Head of caudate nucleus (tissue), 42 donors: ENCODE results near the gene TAF1L.
"Not testable (repeated sequence)": the region's sequence is repeated elsewhere in the genome, so short reads cannot be mapped to it uniquely, and the experiment has no call there.

Experiments used
- DNase-seq, 42 donors: peaks; one replicate each; pipeline versions ENCODE4 v3.0.0 to v3.0.0-alpha.2; 2020 to 2021; ENCODE audit warnings: mixed read lengths in 7 of 42
- intact Hi-C: fragments of 100-400 bp; cut with DNase I; formaldehyde crosslinking; loops from one replicate; pipeline ENCODE4 v1.15.0; 2022

TAF1L gene, protein sequence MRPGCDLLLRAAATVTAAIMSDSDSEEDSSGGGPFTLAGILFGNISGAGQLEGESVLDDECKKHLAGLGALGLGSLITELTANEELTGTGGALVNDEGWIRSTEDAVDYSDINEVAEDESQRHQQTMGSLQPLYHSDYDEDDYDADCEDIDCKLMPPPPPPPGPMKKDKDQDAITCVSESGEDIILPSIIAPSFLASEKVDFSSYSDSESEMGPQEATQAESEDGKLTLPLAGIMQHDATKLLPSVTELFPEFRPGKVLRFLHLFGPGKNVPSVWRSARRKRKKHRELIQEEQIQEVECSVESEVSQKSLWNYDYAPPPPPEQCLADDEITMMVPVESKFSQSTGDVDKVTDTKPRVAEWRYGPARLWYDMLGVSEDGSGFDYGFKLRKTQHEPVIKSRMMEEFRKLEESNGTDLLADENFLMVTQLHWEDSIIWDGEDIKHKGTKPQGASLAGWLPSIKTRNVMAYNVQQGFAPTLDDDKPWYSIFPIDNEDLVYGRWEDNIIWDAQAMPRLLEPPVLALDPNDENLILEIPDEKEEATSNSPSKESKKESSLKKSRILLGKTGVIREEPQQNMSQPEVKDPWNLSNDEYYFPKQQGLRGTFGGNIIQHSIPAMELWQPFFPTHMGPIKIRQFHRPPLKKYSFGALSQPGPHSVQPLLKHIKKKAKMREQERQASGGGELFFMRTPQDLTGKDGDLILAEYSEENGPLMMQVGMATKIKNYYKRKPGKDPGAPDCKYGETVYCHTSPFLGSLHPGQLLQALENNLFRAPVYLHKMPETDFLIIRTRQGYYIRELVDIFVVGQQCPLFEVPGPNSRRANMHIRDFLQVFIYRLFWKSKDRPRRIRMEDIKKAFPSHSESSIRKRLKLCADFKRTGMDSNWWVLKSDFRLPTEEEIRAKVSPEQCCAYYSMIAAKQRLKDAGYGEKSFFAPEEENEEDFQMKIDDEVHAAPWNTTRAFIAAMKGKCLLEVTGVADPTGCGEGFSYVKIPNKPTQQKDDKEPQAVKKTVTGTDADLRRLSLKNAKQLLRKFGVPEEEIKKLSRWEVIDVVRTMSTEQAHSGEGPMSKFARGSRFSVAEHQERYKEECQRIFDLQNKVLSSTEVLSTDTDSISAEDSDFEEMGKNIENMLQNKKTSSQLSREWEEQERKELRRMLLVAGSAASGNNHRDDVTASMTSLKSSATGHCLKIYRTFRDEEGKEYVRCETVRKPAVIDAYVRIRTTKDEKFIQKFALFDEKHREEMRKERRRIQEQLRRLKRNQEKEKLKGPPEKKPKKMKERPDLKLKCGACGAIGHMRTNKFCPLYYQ (N-terminal part only)

DNA sequence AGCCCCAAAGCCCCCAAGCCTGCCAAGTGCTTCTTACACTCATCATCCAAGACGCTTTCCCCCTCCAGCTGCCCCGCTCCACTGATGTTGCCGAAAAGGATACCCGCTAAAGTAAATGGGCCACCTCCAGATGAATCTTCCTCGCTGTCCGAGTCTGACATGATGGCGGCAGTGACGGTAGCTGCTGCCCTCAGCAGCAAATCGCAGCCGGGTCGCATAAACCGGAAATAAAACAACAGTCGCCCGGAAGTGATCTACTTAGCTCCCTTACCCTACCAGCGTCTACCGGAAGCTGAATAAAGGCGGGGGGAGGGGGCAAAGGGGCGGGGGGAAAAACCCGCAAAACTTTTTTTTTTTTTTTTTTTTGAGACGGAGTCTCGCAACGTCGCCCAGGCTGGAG lies at the start of gene TAF1L:
Gene TAF1L (minus strand): TSS at position 308 of the 400 bp plus-strand sequence. CDS start 90 bp downstream, at position 218.
- DNase-seq: no peak
- intact Hi-C loops: no loop called here

DNA sequence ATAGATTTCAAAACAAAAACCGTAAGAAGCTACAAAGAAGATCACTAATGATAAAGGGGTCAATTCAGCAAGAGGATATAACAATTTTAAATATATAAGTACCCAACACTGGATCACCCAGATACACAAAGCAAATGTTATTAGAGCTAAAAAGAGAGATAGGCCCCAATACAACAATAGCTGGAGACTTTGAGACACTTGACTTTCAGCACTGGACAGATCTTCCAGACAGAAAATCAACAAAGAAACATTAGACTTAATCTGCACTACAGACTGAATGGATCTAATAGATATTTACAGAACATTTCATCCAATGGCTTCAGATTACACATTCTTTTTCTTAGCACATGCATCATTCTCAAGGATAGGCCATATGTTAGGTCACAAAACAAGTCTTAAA lies 46.3 kb upstream of the TAF1L start:
- DNase-seq: no peak
- intact Hi-C loops: no loop called here

DNA sequence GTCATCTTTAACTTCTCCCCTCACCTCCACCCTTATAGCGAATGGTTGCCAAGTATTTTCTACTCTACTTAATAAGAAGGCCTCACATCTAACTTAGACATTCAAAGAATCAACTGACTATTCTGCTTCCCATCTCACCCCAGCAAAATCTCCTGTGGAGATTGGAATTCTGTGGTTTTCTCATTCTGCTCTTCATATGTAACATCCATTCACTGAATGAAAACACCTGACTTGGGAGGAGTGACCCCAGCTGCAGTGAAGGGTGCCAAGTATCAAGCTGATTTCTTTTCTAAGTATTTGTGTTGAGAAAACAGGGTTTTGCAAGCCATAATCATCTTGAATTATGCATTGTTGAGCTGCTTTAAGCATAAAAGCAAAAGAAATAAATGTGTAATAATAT lies 42.5 kb upstream of the TAF1L start:
- intact Hi-C loops: no loop called here
- DNase-seq: no peak

DNA sequence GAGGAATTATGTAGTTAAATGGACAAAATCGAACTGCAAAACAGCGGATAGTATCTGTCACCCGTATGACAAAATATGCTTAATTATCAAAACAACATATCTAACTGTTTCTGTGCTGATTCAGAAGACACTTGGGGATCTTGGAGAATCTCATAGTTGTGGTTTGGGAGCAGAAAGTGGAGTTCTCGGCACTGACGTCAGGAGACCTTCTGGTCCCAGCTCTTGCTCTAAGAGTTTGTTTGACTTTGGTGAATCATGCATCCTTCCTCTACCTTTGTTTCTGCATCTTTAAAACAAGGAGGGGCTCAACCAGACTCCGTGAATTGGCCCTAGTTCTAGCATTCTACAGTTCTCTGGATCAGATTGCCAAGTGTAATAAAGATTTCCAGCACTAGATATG lies 37.0 kb upstream of the TAF1L start:
- no peak for DNase-seq

DNA sequence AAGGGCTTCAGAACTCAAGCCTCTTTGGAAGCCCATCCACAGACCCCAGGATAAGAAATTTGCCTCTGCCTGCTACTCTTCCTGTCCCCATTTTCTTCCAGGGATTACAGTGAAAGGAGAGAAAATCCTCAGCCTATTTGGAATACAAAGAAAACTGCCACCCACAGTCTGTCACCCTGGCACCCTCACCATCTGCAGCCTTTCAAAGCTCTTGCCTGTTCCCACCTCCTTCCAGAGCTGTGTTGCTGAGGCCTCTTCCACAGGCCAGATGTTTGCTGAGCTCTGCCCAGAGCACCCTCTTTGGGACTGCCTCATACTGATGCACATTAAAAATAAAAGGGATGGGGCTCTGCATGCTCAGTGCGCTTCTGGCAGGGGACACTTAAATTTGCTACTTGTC lies 35.9 kb upstream of the TAF1L start:
- intact Hi-C loops: no loop called here
- DNase-seq: peak in 21 of 42 donors; percentile 3 to 69 (median 23)

More for the DNA sequence above, 37.0 kb upstream of the TAF1L start:
- intact Hi-C loops: no loop called here

DNA sequence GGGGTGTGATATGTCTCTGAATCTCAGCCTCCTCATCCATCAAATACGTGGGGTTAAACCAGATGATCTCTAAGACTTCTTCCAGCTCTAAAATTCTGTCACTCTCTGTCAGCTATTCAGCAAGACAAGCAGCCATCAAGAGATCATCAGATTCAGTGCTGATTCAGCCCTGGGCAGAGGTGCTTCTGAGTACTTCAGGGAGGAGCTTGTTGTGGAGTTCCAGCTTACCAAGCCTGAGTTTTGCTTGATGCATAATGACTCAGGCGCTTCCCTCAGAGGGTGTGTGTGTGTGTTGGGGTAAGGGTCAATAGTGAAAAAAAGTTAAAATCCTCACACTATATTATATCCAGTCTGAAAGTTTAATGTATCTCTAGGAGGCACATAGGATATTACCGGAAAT lies 29.6 kb upstream of the TAF1L start:
- DNase-seq: peak in 6 of 42 donors; percentile 12 to 62 (median 40)
- intact Hi-C loops: no loop called here

DNA sequence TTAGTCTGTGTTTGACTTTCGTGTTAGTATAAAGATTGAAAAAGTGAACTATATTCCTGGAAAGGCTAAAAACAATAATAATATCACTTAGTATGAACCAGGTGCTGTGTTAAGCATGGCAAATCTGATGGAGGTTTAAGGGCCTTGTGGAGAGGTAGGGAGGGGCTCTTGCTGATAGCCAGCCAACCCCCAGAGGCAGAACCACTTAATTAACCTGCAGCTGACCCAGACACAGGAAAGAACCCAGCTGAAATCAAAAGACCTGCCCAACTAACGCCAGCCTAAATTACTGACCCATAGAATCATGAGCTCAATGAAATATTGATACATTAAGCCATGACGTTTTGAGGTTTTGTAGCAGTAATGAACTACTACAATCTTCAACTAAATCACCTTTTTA lies 28.3 kb upstream of the TAF1L start:
- intact Hi-C loops: no loop called here
- DNase-seq: no peak

DNA sequence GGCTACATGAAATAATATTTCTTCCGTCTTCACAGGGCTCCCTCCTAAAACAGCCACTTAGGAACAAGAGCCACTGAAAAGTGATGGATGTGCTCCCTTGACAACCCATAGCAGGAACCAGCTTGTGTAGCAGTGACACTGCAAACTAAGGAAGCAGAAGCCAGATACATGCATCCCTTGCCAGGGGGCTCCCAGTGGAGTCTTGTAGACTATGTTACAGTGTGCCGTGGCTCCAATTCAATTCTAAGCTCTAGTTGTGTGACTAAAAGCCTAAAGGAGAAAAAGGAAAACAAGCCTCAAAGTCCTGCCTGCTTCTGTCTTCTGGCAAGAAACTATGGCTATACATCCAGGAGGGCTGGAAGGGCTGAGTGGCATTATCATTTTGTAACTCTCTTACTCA lies 12.2 kb upstream of the TAF1L start:
- DNase-seq: no peak
- intact Hi-C loops: no loop called here

DNA sequence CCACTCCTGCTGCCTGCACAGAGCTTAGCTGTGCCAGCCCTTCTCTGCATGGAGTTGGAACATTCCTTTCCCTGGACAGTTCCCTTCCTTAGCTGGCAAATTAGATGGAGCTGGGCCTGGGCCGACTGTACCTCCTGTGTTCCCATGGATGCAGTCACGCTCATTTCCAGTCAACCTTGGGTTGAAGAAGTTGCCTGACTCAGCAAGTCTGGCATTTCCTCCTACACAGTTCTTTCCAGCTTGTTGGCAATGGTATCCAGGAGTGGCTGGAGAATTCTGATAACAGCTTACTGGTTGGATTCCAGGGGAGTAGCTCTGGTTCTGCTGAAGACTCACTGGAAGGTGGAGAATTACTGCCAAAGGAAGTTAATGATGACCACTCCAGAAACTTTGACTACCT lies 9.2 kb upstream of the TAF1L start:
- intact Hi-C loops: no loop called here
- DNase-seq: no peak

DNA sequence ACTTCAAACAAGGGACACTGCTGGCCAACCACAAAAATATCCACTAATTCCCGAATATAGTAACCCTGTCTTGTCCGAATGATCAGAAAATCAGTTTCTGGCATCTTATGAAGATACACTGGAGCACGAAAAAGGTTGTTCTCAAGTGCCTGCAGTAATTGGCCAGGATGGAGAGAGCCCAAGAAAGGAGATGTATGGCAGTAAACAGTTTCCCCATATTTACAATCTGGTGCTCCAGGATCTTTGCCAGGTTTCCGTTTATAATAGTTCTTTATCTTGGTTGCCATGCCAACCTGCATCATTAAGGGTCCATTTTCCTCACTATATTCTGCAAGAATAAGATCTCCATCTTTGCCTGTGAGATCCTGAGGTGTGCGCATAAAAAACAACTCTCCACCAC lies 2.3 kb downstream of the TAF1L start:
- intact Hi-C loops, DNase-seq: not testable (repeated sequence)

DNA sequence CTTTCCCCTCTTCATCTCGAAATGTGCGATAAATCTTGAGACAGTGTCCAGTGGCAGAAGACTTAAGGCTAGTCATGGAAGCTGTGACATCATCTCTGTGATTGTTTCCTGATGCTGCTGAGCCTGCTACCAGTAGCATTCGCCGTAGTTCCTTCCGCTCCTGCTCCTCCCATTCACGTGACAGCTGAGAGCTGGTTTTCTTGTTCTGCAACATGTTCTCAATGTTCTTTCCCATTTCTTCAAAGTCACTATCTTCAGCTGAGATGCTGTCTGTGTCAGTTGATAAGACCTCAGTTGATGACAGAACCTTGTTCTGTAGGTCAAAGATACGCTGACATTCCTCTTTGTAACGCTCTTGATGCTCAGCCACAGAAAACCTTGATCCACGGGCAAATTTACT lies 3.5 kb downstream of the TAF1L start:
- intact Hi-C loops: no loop called here
- no peak for DNase-seq

DNA sequence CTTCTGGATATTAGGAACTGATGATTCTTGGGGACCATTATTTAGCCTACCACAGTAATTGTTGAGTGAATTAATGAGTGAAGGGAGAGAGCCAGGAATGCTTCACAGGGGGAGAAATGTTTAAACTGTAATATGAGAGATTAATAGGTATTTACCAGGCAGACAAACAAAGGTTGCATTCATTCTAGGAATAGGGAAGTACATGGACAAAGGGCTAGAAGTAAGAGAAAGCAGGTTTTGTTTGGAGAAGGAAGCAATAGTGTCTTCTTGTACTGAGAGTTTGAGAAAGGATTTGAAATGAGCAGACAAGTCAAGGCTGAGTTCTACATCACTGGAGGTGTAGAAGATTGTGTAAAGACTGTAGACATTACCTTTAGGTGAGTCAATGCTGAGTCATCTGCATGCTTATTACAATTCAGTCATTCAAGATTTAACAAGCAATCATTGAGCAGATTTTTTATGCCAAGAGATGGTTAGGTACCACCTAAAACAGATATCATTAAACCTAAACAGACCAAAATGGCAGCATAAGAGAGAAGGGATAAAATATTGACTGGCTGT lies 8.0 kb downstream of the TAF1L start:
- intact Hi-C loops: no loop called here
- peak in 2 of 42 donors; percentile 11 to 19 for DNase-seq

DNA sequence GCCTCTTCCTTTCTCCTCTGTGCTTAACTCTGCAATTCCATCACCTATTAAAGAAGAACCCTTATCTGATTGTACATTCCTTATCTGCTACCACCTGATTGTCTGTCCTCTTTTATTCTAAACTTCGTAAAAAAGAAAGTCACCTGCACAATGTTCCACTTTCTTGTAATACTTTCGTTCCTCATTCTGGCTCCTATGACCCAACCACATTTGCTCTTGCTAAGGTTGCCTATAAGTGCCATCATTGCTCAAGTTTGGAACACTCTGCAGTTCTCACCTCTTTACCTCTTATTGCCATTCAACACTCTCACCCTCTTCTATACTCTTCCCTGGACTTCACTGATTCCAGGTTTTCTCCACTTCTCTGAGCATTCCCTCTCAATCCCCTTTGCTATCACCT lies 10.1 kb downstream of the TAF1L start:
- no peak for DNase-seq
- intact Hi-C loops: no loop called here

DNA sequence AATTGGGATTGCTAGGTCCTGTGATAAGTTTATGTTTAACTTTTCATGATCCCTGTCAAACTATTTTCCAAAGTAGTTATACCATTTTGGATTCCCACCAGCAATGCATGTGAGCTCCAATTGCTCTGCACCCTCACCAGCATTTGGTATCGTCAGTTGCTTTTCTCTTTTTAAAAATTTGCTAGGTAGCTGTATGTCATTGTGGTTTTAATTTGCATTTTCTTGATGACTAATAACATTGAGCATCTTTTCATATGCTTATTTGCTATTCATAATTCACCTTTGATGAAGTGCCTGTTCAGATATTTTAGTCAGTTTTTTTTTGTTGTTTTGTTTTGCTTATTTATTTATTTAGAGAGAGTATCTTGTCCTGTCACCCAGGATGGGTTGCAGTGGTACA lies 12.5 kb downstream of the TAF1L start:
- intact Hi-C loops: no loop called here
- DNase-seq: no peak

DNA sequence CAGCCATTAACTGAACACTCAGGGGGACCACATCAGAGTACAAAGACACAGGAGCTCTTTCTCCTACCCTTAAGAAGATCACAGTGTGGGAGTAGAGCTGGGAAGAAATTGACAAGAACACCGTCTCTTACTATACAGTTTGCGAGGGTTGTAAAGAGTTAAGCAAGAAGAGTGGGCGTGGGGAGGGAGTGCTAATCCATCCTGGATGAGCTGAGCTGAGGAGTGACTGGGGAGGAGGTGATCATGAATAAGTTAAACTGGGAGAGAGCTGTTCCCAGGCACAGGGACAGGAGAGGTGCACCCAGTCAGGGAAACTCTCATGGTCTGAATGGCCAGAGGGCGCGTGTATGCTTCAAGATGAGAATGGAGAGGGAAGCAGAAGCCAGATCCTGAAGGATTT lies 17.2 kb downstream of the TAF1L start:
- peak in 10 of 42 donors; percentile 1 to 53 (median 30) for DNase-seq
- intact Hi-C loops: no loop called here

DNA sequence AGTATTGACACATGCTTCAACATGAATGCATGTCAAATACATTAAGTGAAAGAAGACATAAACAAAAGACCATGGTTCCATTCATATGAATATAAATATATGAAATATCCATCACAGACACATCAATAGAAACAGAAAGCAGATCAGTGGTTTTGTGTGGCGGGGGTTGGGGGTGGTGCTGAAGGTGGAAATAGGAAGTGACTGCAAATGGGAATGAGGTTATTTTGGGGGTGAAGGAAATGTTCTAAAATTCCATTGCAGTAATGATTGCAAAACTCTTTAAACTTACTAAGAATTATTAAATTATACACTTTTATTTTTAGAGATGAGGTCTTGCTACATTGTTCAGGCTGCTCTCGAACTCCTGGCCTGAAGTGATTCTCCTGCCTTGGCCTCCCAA lies 28.7 kb downstream of the TAF1L start:
- intact Hi-C loops: no loop called here
- no peak for DNase-seq

DNA sequence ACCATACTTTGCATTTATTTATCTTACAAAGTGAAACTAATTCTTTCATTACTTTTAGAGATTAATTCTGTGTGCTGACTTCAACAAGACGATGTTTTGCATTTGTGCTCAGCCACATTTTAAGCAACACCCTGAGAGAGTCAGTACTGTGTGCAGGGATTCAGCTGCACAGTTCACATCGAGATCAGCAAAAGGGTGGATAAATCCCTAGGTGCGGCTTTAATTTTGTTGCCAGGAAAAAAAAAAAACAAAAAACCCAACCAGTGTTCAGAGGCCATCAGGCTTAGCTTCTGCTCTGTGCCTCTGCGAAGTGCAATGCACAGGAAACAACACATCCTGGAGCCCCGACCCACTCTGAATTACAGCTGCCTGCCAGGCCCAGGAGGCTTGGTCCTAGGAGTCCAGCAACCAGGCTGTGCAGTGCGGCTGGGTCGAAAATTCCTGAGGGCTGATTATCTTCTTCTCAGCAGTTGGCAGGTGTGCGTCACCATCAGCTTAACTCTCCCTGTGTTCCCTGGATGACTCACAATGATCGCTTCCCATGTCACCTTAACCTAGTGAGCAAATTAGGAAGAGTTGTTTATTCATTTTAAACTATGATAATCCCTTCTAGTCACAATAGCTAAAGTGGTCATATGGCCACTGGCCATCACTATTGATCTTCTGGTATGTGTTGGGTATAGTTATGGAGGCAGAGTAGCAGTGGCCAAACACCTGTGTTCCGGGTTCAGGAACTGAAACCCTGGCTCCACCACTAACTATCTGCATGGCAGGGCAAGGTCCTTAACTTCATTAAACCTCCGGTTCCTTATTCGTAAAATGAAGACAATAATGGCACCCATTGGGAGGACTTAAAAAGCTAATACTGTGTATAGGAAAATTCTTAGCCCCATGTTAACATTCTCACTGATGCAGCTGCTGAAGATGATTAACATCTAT lies 31.3 kb downstream of the TAF1L start:
- DNase-seq: no peak
- intact Hi-C loops: no loop called here

DNA sequence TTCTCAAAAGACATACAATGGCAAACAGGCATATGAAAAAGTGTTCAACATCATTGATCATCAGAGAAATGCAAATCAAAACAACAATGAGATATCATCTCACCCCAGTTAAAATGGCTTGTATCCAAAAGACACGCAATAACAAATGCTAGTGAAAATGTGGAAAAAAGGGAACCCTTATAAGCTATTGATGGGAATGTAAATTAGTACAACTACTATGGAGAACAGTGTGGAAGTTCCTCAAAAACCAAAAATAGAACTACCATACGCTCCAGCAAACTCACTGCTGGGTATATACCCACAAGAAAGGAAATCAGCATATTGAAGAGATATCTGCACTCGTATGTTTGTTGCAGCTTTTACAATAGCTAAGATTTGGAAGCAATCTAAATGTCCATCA lies 36.4 kb downstream of the TAF1L start:
- DNase-seq, intact Hi-C loops: not testable (repeated sequence)
